Ascending aorta (tissue), 2 donors: ENCODE data around the gene OR1E2. TPM values are rescaled to one million over a fixed set of nuclear protein-coding genes. Genes with fewer than 3 reads are reported as not detected.

Experiments
- DNase-seq, 2 donors: peaks; one replicate each; pipeline ENCODE4 v3.0.0-alpha.2; 2019; ENCODE audit warnings: low spot score in 2 of 2
- H3K27ac ChIP-seq, 2 donors: fragments of 200-600 bp; sonication (generic); one replicate each; pipeline ENCODE4 v1.5.1; 2016 to 2017; ENCODE audit warnings: mild to moderate bottlenecking in 1 of 2
- H3K27me3 ChIP-seq: fragments of 200-600 bp; sonication (generic); one replicate; pipeline ENCODE4 v1.5.1; 2017
- H3K36me3 ChIP-seq, 2 donors: fragments of 200-600 bp; sonication (generic); one replicate each; pipeline ENCODE4 v1.5.1; 2016
- H3K4me1 ChIP-seq, 2 donors: fragments of 200-600 bp; sonication (generic); one replicate each; pipeline ENCODE4 v1.5.1; 2016 to 2017; ENCODE audit warnings: mild to moderate bottlenecking in 1 of 2
- H3K4me3 ChIP-seq, 2 donors: fragments of 200-600 bp; sonication (generic); one replicate each; pipeline ENCODE4 v1.5.1; 2016 to 2017; ENCODE audit warnings: mild to moderate bottlenecking in 1 of 2
- H3K9me3 ChIP-seq, 2 donors: fragments of 200-600 bp; sonication (generic); one replicate each; pipeline ENCODE4 v1.5.1; 2016
- CTCF ChIP-seq, 3 experiments: fragments of 200-600 bp in 2 of 3; fragments of 450-650 bp in 1 of 3; sonication (generic) in 2 of 3; IDR thresholded peaks; one replicate each; pipeline ENCODE4 v1.5.1; 2016 to 2019; ENCODE audit warnings: antibody characterized with exemption in 3 of 3, mild to moderate bottlenecking in 1 of 3, moderate library complexity in 1 of 3
- intact Hi-C: fragments of 100-400 bp; cut with DNase I; formaldehyde crosslinking; loops from one replicate; pipeline ENCODE4 v1.15.1; 2023
- total RNA-seq: library from RNA; depleted of rRNA; stranded (reverse); fragments of >200 nt; gene quantifications from one replicate; pipeline ENCODE4 v1.1.0, GENCODE V29; 2016

The OR1E2 gene
- total RNA-seq = not detected

DNA sequence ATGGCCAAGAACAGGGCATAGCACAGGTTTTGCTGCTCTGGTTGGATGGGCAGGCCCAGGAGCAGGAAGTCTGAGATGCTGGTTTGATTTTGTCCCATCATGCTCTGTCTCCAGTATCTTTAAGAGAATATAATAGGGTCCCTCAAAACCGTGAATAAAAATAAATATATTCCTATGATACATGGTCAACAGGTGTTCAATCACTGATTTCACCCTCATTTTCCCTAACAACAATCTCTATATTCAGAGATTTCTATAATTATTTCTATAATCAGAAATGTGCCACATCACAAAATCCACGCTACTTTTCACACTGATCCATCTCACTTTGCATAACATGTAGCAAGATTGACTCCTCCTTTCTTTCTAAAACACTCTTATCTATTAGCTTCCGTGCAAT lies at the start of gene OR1E2:
TSS of gene OR1E2 (minus strand) at position 101 of the 400 bp plus-strand sequence. CDS start at position 101, 0 bp downstream.
- intact Hi-C loops = no loop called here
- no peak for DNase-seq
- Histone ChIP-seq H3K27ac (no peak within 1 kb of the TSS), H3K4me1 (no peaks in the 10 kb centered on the region), H3K9me3 (no peaks in the 10 kb centered on the region), H3K4me3 (no peak within 1 kb of the TSS), H3K36me3 (no peaks in the 10 kb centered on the region), H3K27me3 (no peaks in the 10 kb centered on the region)
- no peak for TF ChIP-seq CTCF (IDR thresholded peaks at IDR 0.05)

DNA sequence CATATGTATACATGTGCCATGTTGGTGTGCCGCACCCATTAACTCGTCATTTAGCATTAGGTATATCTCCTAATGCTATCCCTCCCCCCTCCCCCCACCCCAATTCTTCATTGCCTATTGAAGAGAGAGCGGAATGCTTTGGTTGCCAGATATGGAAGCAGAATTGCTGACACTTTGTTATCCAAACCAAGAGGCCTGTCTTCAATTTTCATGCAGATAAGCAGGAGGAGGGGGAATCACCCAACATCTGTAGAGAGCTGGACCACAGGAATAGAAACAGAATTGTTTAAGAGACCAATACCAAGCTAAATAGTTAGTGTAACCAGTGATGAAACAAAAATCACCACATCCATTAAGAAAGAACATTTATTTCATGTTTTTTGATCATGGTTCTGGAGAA lies 49.2 kb upstream of the OR1E2 start:
- Histone ChIP-seq H3K27ac (no peak overlapping the region), H3K4me1 (no peaks in the 10 kb centered on the region), H3K4me3 (no peak overlapping the region), H3K36me3 (no peaks in the 10 kb centered on the region), H3K27me3 (no peaks in the 10 kb centered on the region), H3K9me3 (no peaks in the 10 kb centered on the region)
- no peak for DNase-seq
- no peak for TF ChIP-seq CTCF (IDR thresholded peaks at IDR 0.05)
- intact Hi-C loops = no loop called here

- Histone ChIP-seq H3K36me3 (no peaks in the 10 kb centered on the region), H3K4me3 (no peak overlapping the region), H3K9me3 (no peaks in the 10 kb centered on the region), H3K4me1 (no peaks in the 10 kb centered on the region), H3K27me3 (no peaks in the 10 kb centered on the region), H3K27ac (no peak overlapping the region)
- TF ChIP-seq CTCF (IDR thresholded peaks at IDR 0.05) = no peak
- intact Hi-C loops = no loop called here
- DNase-seq = no peak
Measured at GRCh38 chr17:3479988-3480387, 46.3 kb upstream of the OR1E2 start.

GRCh38 chr17:3475812-3476610 lies 42.4 kb upstream of the OR1E2 start, which contains the start of gene ASPA:
Gene ASPA, plus strand, starts transcription at chr17:3475997. Its CDS starts 163 bp downstream, at chr17:3476160.
- no peaks in the 10 kb centered on the region for H3K36me3 ChIP-seq
- H3K4me1 ChIP-seq = no peaks in the 10 kb centered on the region
- TF ChIP-seq CTCF (IDR thresholded peaks at IDR 0.05) = no peak
- H3K9me3 ChIP-seq = no peaks in the 10 kb centered on the region
- H3K4me3 ChIP-seq = peak within 1 kb of the TSS in 1 of 2 donors; percentile 21
- H3K27ac ChIP-seq = no peak within 1 kb of the TSS
- H3K27me3 ChIP-seq = no peaks in the 10 kb centered on the region
- intact Hi-C loops = no loop called here
- DNase-seq = no peak

DNA sequence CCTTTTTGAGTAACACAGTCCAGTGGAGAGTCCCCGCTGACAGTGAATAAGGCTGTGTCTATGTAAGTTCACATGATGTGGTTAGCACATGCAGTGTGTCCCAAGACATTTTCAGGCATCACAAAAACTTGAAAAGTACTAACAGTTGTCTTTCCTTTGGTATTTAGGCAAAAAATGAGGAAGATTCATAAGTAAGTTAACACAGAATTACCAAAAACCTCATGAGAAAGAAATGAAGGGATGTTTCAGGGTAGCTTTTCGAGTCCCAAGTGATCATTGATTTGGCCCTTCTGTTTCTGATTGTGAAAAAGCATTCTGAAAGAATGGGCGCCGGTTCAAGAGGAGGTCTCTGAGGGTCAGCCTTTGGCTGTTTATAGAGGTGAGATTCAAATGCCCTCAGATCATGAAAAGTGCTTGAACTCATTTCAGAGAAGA lies 41.6 kb upstream of the OR1E2 start:
- H3K27me3 ChIP-seq = no peaks in the 10 kb centered on the region
- H3K27ac ChIP-seq = no peak overlapping the region
- H3K36me3 ChIP-seq = no peaks in the 10 kb centered on the region
- DNase-seq = no peak
- intact Hi-C loops = no loop called here
- no peaks in the 10 kb centered on the region for H3K9me3 ChIP-seq
- TF ChIP-seq CTCF (IDR thresholded peaks at IDR 0.05) = no peak
- H3K4me3 ChIP-seq = no peak overlapping the region
- H3K4me1 ChIP-seq = no peaks in the 10 kb centered on the region
